ENCODE data around the gene SLC2A9.

DNA sequence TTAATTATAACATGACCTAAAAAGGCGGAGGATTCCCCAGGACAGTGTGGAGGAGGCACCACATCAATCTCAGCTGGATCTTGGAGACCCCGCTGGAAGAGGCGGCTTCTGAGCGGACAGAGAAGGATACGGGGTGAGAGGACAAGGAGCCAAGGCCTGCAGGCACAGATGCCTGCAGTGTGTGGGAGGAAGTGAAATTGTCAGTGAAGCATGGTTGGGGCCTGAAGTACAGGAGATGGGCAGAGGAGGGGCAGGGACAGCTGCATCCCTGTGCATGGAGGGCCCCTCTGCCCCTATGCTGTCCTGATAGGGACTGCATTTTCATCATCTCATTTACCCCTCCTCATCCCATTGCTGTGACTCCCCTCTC lies 1.7 kb upstream of the SLC2A9 start:
- TF ChIP-seq CREB1 (IDR thresholded peaks at IDR 0.05) (no peak), SRF (IDR thresholded peaks at IDR 0.05; ENCODE audit: low read depth, low read length) (no peak), POLR2A (IDR thresholded peaks at IDR 0.05; ENCODE audit: control extremely low read depth in 1 of 2, low read depth in 2 of 2, low read length in 2 of 2) (no peak), POU5F1 (IDR thresholded peaks at IDR 0.05; ENCODE audit: low read depth, low read length) (no peak), CTCF (IDR thresholded peaks at IDR 0.05; ENCODE audit: control extremely low read depth in 1 of 3, insufficient read depth in 1 of 3, low read depth in 1 of 3, low read length in 3 of 3) (no peak), POLR2AphosphoS5 (IDR thresholded peaks at IDR 0.05; ENCODE audit: low read depth, low read length) (no peak), BACH1 (IDR thresholded peaks at IDR 0.05; ENCODE audit: low read length) (no peak), EZH2 (IDR thresholded peaks at IDR 0.05; ENCODE audit: low read depth, low read length, severe bottlenecking) (no peak), RAD21 (IDR thresholded peaks at IDR 0.05 in 1 of 2, conservative IDR thresholded peaks at IDR 0.05 in 1 of 2; ENCODE audit: low read depth in 2 of 2, low read length in 2 of 2) (no peak), SP1 (IDR thresholded peaks at IDR 0.05; ENCODE audit: low read depth, low read length) (no peak), SIN3A (conservative IDR thresholded peaks at IDR 0.05 in 1 of 2, IDR thresholded peaks at IDR 0.05 in 1 of 2; ENCODE audit: low read depth in 1 of 2, low read length in 2 of 2) (no peak)
